ENCODE measurements around the gene AGAP3.

AGAP3 gene

DNA sequence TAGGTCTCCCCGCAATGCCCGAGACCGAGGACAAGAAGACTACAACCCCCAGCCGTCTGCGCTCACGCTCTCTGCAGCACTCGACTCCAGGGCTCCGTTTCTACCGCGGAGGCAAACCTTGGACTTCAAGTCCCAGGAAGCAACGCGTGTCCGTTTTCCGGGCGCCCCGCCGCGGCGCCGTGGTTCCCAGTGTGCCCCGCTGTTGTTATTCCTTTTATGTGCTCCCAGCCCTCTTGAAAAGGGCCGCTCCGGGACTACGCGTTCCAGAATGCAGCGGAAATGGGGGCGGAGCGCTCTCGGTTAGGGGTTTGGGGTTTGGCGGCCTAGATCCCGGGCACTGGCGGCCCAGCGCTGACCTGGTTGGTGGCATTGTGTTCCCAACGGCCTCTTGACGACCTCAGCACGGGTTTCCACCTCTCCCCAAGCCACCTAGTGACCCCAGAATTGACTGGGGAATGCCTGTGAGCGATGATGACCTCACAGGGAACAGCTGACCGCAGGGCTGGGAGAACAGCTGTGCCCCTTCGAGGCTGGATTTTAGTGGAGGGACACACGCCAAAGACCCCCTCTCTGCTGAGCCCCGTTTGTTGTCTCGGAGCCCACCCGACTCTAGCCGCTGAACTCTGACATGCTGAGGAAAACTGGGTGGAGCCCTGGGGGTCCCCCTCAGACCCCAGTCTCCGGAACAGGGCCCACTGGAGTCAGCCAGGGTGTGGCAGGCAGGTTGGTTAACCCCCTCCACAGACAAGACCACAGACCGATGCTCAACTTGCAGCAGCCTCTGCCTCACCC is 28.1 kb upstream of the AGAP3 start:
- DNase-seq (ENCODE audit: low spot score), result peak; percentile 97

DNA sequence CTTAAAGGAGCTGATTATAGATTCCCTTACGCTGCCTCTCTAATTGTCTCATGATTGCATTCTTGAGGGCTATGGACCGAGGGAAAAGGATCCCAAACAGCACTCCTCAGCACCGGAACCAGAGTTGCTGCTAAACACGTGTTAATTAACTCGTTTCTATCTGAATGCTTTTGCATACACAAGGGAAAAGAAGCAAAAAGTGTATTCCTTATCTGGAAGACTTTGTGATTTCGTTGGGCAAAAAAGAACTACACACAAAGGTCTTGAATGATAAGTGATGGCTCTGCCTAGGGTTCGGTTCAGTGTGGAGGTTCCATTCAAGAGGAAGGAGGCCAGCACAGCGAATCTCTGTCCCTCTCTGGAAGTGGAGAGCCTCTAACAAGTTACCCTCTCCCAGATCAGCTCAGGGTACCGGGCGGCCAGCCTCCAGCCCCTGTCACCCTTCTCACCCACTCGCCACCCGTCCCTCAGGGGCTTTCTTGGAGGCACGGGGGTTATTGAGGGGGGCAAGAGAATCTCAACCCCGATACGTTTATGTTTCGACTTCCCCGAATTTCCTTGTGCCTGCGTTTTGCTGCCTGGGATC is 27.4 kb upstream of the AGAP3 start:
- DNase-seq (ENCODE audit: low spot score), result no peak

GRCh38 chr7:151059367-151060112 is 26.7 kb upstream of the AGAP3 start, which contains the start of gene SLC4A2:
SLC4A2 (plus strand) TSS chr7:151059589; CDS start chr7:151061988, 2,399 bp downstream.
- DNase-seq (ENCODE audit: low spot score), result no peak

DNA sequence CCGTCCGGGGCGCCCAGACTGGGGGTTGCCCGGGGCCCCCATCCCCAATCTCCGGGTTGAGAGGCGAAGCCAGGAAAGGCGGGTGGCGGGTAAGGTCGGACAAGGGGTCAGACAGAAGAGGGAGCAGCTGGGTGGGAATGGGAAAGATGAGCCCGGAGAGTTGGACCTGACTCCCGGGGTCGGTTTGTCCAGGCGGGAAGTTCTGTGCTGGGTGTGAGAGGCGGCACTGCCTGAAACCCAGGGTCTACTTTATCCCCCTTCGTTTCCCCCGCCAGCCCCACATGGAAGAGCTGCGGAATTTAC is 26.2 kb upstream of the AGAP3 start:
- no peak for DNase-seq (ENCODE audit: low spot score)

DNA sequence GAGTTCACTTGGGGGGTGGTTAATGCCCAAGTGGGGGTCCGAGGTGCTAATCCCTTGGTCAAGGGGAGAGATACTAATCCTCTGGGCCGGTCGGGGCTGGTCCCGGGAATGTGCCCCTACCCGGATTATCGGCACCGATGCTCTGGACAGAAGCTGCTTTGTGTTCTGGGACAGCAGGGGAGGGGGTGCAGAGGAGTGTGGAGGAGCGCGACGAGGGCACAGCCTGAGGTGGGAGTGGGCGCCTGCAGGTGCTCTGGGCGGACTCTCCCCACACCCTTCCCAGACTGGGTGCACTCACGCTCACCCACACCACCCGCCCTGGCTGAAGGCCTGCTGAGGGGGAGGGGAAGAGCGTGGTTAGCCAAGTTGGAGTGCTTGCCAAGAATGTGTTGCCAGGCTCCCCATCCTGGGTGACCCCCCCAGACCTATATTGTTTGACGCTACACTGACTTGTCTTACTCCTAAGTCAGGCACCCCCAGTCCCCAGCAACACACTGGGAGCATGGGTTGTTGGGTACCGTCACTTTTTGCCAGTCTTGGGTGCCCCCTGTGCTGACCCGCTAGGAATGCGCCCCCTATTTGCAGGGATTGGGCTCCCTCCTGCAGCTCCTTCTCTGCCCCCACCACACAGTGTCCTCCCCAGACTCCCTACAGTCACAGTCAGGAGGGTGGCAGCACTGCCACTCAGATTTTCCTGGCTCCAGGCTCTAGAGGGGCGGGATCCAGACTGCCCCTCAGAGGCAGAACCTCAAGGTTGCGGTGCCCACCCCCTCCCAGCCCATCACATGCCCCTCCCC is 25.7 kb upstream of the AGAP3 start:
- DNase-seq (ENCODE audit: low spot score), result no peak

- no peak for DNase-seq (ENCODE audit: low spot score)
These were observed 24.8 kb upstream of the AGAP3 start for GRCh38 chr7:151061213-151062110.

DNA sequence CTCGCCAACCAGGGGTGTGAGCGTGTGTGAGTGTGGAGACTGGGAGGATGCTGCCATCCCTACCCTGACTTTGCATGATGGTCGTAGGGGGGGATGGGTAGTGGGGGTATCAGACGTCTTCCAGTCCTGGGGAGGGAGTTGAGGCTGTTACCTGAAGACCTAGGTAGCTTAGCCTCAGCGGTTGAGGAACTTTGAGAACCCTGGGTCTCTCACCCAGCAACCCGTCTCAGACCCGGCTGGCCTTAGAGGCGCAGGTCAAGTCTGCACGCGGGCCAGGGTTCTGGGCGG is 24.2 kb upstream of the AGAP3 start:
- no peak for DNase-seq (ENCODE audit: low spot score)

DNA sequence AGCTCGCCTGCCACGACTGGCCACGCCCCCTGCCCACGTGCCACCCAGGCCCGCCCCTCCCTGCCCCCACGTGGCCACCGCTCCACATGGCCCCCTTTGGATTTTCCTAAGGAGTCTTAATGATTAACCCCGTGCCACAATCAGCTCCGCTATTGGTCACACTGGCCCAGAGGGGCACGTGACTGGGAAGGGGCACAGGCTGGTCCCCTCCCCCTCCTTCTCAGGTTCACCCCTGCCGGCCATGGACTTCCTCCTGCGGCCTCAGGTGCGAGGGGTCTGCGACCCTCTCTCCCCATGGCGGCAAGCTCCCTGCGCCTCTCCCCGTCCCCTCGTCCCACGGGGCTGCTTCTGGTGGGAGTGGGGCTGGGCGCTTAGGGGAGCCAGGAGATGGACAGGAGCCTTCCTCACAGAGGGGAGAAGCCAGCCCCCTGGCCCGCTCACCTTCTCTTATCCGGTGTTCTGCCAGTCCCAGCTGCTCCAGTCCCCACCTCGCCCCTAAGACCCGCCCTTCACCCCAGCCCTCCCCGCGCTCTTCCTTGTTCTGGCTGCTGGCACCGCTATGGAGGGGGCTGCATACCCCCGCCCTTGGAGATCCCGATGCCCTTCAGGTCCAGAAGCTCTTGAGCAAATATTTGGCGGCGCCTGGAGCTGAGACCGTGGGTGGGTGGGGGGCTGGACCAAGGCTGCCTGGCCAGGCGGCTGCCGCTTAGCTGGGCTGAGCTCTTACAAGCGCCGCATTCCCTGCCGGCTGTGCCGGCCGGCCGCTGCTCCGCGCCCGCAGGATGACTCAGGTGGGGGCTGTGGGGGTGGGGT is 23.7 kb upstream of the AGAP3 start:
- peak; percentile 69 for DNase-seq (ENCODE audit: low spot score)

DNA sequence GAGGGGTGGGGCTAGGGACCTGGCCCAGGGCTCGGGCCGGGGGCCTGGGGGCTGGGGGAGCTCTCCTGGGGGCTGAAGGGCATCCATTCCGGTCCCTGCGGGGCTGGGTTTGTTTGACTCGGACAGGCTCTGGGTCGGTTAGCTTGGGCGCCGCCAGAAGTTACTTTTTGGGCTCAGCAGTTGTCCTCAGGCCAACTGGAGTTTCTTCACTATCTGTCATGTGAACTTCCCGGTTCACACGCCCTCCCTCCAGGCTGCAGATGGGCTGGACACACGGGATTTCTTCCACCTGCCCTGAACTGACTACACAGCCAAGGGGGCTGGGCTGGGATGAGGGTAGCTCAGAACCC is 23.1 kb upstream of the AGAP3 start:
- DNase-seq (ENCODE audit: low spot score), result no peak

DNA sequence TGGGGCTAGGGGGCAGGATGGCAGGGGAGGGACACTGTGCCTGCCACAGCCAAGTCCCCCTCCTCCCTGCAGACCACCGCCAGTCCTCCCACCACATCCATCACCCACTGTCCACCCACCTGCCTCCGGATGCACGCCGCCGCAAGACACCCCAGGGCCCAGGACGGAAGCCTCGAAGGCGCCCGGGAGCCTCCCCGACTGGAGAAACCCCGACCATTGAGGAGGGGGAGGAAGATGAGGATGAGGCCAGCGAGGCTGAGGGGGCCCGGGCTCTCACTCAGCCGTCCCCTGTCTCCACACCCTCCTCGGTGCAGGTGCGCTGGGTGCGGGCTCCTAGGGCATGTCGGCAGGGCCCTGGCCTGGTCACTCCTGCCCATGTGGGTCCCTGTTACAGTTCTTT is 21.8 kb upstream of the AGAP3 start:
- no peak for DNase-seq (ENCODE audit: low spot score)

DNA sequence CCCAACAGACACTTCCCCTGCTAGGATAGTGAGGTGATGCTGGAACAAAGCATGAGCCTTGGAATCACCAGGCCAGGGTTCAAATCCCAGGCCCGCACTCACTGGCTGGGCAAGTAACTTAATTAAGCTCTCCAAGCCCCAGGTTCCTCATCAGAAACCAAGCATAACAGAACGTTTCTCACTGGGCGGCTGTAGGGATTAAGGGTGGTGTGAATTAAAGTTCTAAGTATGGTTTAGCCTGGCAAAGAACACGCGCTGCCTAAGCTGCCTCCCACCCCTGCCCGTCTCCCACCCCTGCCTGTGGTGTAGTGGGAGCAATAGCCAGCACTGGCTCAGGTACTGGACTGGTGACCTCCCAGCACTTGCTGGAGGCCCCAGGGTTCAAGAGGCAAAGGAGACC is 21.3 kb upstream of the AGAP3 start:
- no peak for DNase-seq (ENCODE audit: low spot score)

DNA sequence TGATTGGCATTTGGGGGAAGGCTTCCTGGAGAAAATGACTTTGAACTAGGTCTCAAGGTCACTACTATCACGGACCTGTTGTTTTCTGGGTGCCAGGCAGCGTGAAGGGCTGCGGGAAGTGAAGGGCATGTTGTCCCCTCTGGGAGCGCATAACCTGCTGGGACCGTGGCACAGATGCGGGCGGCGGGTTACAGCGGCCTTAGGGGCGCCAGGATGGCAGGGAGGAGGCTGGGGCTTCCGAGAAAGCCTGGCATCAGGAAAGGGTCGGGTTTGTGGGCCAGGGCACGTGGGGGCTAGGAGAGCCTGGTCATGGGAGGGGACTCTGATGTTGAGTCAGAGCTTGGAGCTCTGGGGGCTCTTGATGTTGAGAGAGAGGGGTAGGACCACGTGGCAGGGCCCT is 20.8 kb upstream of the AGAP3 start:
- no peak for DNase-seq (ENCODE audit: low spot score)

GRCh38 chr7:151066273-151066974 is 19.9 kb upstream of the AGAP3 start:
- no peak for DNase-seq (ENCODE audit: low spot score)

- DNase-seq (ENCODE audit: low spot score), result no peak
These were observed 18.1 kb upstream of the AGAP3 start for GRCh38 chr7:151068069-151068773.

GRCh38 chr7:151069841-151070573 is 16.3 kb upstream of the AGAP3 start:
- no peak for DNase-seq (ENCODE audit: low spot score)

- no peak for DNase-seq (ENCODE audit: low spot score)
These were observed 15.7 kb upstream of the AGAP3 start for GRCh38 chr7:151070574-151070960.

- DNase-seq (ENCODE audit: low spot score), result no peak
These were observed 15.0 kb upstream of the AGAP3 start for GRCh38 chr7:151071032-151071866.

- no peak for DNase-seq (ENCODE audit: low spot score)
These were observed 12.3 kb upstream of the AGAP3 start for GRCh38 chr7:151073990-151074389.

All from COLO829 (cell line).